Raji (cell line): Measurements from ENCODE around the gene SMAD3.

Experiments used
- POLR2A ChIP-seq: IDR thresholded peaks from 2 replicates; pipeline ENCODE4 v1.6.1; 2011; ENCODE audit warnings: low read depth, low read length, control low read depth; ENCODE audit not compliant: insufficient read depth

The SMAD3 gene

DNA sequence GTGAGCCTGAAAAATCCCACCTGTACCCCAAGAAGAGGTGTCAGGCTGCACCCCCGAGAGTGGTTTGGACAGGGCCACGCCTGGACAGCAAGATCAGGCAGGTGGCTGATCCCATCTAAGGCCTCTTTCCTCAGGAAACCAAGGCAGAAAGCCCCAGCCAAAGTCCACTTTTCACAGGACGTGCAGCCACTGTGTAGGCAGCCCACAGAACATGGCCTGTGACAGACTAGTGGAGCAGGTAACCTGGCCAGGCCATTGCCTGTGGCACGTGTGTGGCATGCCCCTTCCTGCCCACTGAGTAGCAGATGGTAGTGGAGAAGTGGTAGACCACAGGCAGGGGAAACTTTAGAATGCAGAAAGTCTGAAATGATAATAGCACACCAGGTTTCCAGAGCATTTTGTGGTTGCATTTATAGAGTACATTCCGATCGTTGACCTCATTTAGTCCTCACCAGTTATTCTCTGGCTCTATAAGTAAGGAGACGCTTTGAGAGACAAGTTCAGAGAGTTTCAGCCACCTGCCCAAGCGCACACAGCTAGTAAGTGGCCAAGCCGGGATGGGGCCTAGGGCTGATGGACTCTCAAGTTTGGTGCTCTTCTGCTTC lies 120.3 kb downstream of the SMAD3 start:
- TF ChIP-seq POLR2A, result no peak

DNA sequence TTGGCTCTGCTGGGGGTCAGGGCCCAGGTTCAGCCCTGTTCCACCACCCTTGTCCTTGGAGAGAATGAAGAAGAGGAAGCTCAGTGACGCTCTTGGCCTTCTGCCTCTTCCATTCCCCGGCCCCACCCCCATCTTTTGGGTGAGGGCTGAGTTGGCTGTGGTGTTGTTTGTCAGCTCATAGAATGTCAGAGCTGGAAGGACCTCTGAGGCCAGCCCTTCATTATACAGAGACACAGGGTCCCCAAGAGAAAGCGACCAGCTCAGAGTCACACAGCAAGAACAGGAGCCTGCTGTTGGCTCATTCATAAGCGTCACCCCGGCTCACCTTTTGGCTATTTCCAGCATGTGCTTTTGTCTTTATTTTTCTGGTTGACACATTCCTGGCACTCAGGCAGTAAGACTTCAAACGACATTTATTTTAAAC lies 120.8 kb downstream of the SMAD3 start:
- no peak for TF ChIP-seq POLR2A

DNA sequence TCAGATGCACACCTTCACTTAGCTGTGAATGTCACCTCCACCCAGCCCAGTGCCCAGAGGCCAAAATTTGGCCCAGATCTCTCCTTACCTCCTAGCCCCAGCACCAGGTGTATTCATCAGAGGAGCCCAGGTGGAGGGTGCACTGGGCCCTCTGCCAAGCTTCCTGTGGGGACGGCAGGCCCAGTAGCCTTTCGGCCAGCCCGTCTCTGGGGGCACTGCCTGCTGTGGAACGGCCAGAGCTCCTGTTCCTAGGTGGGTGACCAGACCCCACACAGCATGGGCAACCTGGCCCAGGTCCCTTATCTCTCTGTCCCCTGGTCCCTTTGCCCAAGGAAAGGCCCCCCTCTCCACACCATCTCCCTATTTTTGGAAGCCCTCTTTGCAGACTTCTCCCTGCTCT lies 121.3 kb downstream of the SMAD3 start:
- TF ChIP-seq POLR2A, result no peak

DNA sequence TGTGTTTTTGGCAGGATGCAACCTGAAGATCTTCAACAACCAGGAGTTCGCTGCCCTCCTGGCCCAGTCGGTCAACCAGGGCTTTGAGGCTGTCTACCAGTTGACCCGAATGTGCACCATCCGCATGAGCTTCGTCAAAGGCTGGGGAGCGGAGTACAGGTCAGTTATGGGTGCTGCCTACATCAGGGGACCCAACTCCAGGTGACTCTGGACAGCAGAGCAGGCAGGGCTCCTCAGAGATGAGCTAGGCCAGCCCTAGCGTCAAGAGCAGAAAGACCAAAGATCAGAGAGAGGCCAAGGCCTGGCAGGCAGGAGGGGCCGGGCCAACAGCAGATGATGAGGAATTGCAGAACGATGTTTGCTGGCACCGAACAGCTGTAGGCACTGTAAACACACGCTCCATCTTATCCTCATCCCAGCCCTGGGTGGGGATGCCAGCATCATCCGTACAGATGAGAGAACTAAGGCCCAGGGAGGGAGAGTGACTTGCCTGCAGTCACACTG lies 122.0 kb downstream of the SMAD3 start:
- no peak for TF ChIP-seq POLR2A

DNA sequence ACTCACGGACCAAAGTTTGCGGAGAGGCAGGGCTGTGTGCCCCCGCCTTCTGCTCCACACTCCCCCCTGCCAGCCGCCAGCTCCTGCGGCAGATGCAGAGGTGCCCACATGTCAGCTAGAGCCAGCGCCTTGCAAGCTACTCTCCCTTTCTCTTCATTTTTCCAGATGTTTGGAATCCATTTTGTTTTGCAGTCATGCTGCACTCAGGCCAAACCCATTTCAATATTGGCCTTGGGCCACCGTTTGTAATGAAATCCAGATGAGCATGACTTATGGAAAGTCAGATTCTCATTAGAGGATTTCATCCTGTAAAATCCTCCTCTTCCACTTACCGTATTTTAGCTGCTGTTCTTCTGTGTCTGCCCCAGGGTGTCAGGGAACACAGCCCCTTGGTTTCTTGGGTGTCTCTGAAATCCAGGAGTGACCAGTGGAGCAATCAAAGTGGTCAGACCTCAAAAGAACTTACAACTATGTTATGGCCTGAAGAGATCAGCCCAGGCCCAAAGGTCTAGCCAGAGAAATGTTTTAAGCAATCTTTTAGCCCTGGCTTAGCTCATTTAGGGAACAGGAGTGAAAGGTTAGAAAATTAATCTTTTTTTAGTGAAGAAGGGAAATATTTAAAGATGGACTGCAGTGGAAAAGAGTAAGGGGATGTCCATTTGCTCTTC lies 123.3 kb downstream of the SMAD3 start:
- no peak for TF ChIP-seq POLR2A

DNA sequence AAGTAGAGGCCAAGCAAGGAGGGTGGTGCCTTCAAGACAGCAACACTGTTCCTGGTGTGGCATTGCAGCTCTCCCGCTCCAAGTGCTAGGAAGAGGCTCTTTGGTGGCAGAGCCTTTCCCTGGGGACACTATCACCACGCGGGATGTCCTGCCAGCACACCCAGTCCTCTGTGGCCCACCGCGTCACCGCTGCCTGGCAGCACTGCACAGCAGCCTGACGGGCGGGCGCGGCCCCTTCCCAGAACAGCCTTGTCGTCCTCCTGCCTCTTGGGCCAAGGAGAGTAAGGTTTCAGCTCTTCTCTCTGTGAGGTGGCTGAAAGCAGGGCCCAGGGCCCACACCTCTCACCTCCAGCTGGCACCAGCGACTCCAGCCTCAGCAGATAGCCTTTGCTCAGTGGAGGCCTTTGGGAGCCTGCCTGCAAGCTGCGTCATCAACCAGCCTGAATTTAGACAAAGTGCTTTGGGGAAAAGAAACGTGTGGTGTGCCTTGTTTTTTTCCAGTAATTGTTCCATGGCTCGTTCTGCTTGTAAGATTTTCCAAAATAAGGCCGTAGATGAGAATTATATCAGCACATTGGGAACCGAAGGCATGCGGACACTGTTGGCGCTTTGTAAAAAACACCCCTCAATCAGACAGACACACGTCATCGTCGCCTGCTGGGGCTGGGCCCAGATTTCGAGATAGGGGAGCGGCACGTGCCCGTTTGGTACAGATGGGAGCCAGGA lies 124.1 kb downstream of the SMAD3 start:
- no peak for TF ChIP-seq POLR2A

DNA sequence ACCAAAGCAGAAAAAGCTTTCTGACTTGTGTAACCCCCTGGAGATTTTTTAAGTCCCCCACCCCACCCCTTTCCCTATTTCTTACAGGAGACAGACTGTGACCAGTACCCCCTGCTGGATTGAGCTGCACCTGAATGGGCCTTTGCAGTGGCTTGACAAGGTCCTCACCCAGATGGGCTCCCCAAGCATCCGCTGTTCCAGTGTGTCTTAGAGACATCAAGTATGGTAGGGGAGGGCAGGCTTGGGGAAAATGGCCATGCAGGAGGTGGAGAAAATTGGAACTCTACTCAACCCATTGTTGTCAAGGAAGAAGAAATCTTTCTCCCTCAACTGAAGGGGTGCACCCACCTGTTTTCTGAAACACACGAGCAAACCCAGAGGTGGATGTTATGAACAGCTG lies 124.9 kb downstream of the SMAD3 start:
- TF ChIP-seq POLR2A, result no peak

DNA sequence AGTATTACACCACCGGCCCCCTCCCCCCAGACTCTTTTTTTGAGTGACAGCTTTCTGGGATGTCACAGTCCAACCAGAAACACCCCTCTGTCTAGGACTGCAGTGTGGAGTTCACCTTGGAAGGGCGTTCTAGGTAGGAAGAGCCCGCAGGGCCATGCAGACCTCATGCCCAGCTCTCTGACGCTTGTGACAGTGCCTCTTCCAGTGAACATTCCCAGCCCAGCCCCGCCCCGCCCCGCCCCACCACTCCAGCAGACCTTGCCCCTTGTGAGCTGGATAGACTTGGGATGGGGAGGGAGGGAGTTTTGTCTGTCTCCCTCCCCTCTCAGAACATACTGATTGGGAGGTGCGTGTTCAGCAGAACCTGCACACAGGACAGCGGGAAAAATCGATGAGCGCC lies 125.4 kb downstream of the SMAD3 start:
- TF ChIP-seq POLR2A, result no peak

DNA sequence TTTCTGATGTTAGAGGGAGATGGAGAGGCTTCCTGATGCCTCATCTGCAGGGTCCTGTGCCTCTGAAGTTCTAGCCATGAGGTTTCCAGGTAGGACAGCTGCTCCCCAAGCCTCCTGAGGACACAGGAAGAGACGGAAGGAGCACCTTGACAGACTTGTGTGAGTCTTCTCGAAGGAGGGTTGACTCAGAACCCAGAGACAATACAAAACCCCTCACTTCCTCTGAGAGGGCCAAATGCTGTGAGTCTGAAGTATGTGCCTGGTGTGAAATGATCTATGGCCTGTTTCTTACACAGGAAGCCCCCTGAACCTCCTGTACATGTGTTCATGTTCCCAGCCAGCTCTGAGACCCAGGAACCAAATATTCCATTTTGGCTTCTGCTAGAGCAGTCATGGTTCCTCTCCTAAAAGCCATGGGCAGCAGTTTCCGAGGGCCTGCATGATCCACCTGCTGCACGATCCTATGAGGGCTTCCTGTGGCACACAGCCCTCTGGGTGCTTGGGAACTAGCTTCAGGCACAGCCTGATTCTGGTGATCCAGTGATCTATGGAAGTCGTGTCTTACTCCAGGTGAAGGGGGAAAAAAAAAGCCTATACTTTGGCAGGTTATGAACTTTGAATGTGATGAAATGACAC lies 126.9 kb downstream of the SMAD3 start:
- no peak for TF ChIP-seq POLR2A

DNA sequence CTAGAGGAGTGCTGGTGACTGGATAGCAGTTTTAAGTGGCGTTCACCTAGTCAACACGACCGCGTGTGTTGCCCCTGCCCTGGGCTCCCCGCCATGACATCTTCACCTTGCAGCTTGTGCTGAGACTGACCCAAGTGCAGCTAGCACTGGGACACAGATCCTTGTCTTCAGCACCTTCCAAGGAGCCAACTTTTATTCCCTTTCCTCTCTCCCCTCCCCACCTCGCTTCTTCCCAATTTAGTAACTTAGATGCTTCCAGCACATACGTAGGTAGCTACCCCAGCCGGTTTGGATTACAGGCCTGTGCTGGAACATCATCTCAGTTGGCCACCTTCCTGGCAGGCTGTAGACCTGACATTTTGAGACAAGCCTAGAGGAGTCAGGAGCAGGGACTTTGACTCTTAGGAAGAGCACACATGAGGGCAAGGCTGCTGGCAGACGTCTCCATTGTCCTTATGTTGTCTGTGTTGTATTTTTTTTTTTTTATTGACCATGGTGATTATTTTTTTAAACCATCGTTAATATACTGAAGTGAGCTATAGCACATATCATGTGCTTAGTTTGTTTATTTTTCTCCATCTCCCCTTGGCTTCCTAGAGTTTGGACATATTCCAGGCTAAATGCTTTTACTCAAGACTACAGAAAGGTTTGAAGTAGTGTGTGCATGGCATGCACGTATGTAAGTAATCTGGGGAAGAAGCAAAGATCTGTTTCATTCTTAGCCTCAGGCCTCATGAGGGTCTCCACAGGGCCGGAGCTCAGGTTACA lies 128.0 kb downstream of the SMAD3 start:
- no peak for TF ChIP-seq POLR2A

DNA sequence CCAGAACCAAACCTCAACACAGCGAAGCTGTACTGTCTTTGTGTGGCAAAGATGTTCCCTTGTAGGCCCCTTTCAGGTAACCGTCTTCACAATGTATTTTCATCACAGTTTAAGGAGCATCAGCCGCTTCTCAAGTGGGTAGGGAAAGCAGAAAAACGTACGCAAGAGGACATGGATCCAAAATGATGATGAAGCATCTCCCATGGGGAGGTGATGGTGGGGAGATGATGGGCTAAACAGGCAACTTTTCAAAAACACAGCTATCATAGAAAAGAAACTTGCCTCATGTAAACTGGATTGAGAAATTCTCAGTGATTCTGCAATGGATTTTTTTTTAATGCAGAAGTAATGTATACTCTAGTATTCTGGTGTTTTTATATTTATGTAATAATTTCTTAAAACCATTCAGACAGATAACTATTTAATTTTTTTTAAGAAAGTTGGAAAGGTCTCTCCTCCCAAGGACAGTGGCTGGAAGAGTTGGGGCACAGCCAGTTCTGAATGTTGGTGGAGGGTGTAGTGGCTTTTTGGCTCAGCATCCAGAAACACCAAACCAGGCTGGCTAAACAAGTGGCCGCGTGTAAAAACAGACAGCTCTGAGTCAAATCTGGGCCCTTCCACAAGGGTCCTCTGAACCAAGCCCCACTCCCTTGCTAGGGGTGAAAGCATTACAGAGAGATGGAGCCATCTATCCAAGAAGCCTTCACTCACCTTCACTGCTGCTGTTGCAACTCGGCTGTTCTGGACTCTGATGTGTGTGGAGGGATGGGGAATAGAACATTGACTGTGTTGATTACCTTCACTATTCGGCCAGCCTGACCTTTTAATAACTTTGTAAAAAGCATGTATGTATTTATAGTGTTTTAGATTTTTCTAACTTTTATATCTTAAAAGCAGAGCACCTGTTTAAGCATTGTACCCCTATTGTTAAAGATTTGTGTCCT lies 129.0 kb downstream of the SMAD3 start:
- TF ChIP-seq POLR2A, result no peak

DNA sequence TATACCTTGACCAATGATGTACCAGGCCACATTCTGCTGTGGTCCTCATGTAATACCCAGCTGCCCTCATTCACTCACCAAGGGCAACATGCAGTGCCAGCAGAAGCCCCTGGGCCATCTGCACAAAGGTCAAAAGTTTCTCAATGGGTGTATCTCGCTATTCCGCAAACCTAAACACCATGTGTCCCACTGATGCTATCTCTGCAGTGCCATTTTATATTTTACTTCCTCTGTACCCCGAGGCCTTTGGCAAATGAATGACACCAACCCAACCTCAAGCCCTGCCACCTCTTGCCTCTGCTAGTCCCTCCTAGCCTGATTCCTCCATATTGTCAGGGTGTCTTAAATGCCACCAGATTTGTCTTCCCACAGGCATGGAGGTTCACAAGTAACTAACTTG lies 129.9 kb downstream of the SMAD3 start:
- no peak for TF ChIP-seq POLR2A

DNA sequence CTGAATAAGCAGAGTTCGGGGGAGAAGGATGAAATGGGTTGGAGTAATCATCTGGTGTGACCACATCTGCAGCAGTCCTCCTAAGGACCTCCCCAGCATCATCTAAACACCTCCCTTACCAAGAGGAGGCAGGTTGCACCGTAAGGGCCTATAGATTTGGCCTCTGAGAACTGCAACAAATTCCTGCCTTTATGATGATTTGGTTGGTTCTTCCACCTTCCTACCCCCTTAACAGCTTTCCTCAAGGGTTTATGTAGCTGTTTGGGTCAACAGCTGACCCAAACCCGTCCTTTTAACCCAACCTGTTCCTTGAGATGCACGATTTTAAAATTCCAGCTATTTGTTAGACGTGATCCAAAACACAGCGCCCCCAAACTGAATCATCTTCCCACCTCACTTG lies 130.8 kb downstream of the SMAD3 start:
- TF ChIP-seq POLR2A, result no peak

DNA sequence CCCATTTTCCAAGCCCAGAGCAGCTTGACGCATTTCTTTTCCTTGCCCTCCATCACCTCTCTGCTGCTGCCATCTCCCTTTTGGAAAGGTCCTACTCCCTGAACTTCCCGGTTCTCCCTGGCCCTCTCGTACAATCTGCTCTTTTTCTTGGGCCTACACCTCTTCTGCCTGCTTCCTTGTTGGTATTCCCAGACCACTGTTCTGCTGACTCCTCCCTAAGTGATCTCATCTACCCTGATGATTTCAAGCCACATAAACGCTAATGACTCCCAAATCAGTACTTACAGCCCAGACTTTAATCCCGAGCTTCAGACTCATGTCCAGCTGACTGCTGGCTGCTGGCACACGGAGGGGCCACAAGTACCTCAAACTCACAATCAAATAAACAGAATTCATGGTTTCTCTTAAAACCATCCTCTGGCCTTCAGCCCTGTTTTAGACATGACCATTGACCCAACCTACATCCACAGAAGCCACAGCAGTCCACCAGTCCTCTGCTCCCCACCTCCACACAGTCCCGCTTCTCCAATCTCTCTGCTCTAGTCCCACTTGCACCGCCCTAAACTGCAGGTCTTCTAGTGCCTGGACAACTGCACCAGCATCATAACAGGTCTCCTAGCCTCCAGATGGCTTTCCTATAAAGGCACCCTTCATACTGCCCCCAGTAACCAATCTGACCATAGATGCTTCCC lies 131.4 kb downstream of the SMAD3 start:
- TF ChIP-seq POLR2A, result no peak

DNA sequence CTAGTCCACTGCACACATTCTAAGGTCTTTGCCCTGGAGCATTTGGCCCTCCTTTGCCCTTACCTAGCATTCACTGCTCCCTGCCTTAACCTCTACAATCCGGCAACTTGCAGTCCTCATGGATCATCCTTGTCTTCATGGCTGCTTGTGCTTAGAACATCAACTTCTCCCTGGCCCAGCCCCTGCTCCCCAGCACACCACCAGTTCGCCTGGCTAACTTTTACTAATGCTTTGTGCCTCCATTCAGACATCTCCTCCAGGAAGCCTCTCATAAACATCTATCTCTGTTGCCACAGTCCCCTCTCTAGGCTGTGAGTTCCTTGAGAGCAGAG lies 131.9 kb downstream of the SMAD3 start:
- TF ChIP-seq POLR2A, result no peak
